GM19395 (cell line): ENCODE measurements around the gene RAB7B.
"Not testable (repeated sequence)": the region's sequence is repeated elsewhere in the genome, so short reads cannot be mapped to it uniquely, and the experiment has no call there.

Experiments
- ATAC-seq: cut with Tn5 transposase; IDR thresholded peaks from one replicate; pipeline ENCODE4 v1.9.1; 2021; ENCODE audit warnings: mild to moderate bottlenecking, moderate library complexity; ENCODE audit not compliant: unreplicated experiment

Gene RAB7B

GRCh38 chr1:206002871-206003801 lies at the start of gene RAB7B:
Gene RAB7B (minus strand): TSS chr1:206003395. CDS start chr1:205994135, 9,260 bp downstream.
- no peak for ATAC-seq

GRCh38 chr1:206052231-206052865 lies 49.2 kb upstream of the RAB7B start:
- not testable (repeated sequence) for ATAC-seq

- peak; percentile 85 for ATAC-seq
These were observed 47.5 kb upstream of the RAB7B start for GRCh38 chr1:206050655-206051235.

- ATAC-seq, result no peak
These were observed 46.9 kb upstream of the RAB7B start for GRCh38 chr1:206049919-206050600.

GRCh38 chr1:206049293-206049692 lies 46.1 kb upstream of the RAB7B start:
- peak; percentile 52 for ATAC-seq

GRCh38 chr1:206048582-206048981 lies 45.4 kb upstream of the RAB7B start:
- no peak for ATAC-seq

- ATAC-seq, result no peak
These were observed 44.1 kb upstream of the RAB7B start for GRCh38 chr1:206047271-206047670.

- ATAC-seq, result no peak
These were observed 38.4 kb upstream of the RAB7B start for GRCh38 chr1:206041640-206042039.

- ATAC-seq, result no peak
These were observed 37.1 kb upstream of the RAB7B start for GRCh38 chr1:206040328-206040727.

- ATAC-seq, result no peak
These were observed 36.1 kb upstream of the RAB7B start for GRCh38 chr1:206039046-206039973.

- no peak for ATAC-seq
These were observed 34.4 kb upstream of the RAB7B start for GRCh38 chr1:206037581-206037980.

GRCh38 chr1:206036663-206037455 lies 33.7 kb upstream of the RAB7B start:
- no peak for ATAC-seq

GRCh38 chr1:206035027-206035426 lies 31.8 kb upstream of the RAB7B start:
- no peak for ATAC-seq

- ATAC-seq, result no peak
These were observed 29.4 kb upstream of the RAB7B start for GRCh38 chr1:206032380-206033140.

GRCh38 chr1:206030714-206031113 lies 27.5 kb upstream of the RAB7B start:
- peak; percentile 83 for ATAC-seq

- no peak for ATAC-seq
These were observed 27.0 kb upstream of the RAB7B start for GRCh38 chr1:206030191-206030590.

GRCh38 chr1:206029484-206029883 lies 26.3 kb upstream of the RAB7B start:
- ATAC-seq, result no peak

GRCh38 chr1:206025283-206025820 lies 22.2 kb upstream of the RAB7B start:
- no peak for ATAC-seq
